IPS-18c (cell line): ENCODE results near the gene AKR7A2.

Experiments
- H3K4me3 ChIP-seq: 2 replicates; pipeline ENCODE4 v1.7.0; 2013; ENCODE audit warnings: low read depth, mild to moderate bottlenecking, low read length, moderate library complexity; ENCODE audit not compliant: insufficient read depth
- H3K9me3 ChIP-seq: one replicate; pipeline ENCODE4 v1.6.1; 2013; ENCODE audit warnings: mild to moderate bottlenecking, low read length, moderate library complexity; ENCODE audit not compliant: control insufficient read depth, insufficient read depth

Gene AKR7A2

DNA sequence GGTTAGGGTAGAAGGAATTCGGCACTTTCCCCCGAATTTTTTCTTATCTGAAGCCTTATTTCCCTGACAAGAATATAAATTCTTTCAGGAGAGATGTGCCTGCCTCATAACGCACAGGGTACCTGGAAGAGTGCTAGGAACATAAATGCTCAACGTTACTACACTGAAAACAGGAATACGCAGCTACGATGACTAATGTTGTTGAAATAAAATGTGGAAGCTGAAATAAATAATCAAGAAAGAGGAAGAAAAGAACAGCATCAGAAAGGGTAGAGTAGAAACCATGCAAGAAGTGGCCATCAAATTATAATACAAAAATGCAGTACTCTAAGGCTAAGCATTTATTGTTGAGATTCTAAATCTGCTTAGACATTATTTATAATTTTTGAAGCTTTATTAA, 34.1 kb upstream of the AKR7A2 start:
- H3K9me3 ChIP-seq: peaks cover 3% of the 10 kb centered on the region
- no peak overlapping the region for H3K4me3 ChIP-seq

DNA sequence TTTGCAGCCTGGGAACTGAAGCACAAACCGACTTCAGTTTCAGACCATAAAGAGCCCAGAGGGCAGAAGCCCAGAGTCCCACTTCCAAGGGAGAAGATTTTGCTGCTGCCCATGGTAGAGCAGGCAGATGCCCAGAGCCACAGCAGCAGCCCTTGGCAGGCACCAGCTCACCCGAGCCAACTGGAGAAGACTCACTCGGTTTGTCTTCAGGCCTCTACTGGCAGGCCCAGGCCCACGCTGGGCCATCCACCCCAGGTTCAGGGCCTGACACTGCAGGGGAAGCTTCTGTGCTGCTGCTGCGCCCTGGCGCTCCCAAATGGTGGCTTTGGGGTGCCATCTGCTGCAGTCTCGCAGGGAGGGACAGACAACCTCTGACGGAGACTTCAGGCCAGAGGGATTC, 33.4 kb upstream of the AKR7A2 start:
- Histone ChIP-seq H3K9me3 (peaks cover 3% of the 10 kb centered on the region), H3K4me3 (no peak overlapping the region)

DNA sequence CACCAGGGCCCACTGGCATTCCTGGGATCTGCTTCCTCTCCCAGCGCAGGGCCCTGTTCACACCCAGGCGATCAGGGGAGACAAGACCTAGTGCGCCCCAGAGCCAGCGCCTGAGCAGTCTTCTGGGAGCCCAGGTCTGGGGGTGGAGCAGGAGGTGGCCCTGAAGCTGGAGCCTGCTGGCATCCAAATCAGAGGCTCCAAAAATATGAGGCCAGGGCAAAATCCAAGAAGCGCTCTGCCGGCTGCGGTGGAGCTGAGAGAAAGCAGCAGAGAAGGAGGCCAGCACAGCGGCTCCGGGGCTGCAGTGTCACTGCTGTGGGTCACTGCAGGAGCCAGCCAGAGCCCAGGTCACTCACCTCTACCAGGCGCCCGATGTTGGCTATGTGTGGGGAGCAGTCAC, 32.9 kb upstream of the AKR7A2 start:
- peaks cover 3% of the 10 kb centered on the region for H3K9me3 ChIP-seq
- no peak overlapping the region for H3K4me3 ChIP-seq

DNA sequence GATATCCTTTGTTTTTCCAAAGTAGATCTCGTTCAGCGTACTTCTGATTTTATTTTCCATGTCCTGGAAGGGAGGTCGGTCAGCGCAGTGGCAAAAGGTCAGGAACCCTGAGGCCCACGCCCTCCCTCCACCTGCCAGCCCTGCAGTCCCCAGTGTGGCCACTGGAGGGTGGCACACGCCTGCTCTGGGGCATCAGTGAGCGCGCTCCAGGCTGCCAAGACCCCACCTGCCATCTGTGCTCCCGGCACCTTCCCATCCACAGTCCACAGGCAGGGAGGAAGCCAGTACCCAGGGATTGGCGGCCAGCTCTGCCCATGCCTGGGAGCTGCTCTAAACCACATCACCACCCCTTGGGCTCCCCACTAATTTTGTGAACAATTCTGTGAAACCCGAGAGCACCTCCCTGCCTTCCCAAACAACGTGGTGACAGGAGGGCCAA, 32.4 kb upstream of the AKR7A2 start:
- H3K9me3 ChIP-seq: peaks cover 3% of the 10 kb centered on the region
- H3K4me3 ChIP-seq: no peak overlapping the region

DNA sequence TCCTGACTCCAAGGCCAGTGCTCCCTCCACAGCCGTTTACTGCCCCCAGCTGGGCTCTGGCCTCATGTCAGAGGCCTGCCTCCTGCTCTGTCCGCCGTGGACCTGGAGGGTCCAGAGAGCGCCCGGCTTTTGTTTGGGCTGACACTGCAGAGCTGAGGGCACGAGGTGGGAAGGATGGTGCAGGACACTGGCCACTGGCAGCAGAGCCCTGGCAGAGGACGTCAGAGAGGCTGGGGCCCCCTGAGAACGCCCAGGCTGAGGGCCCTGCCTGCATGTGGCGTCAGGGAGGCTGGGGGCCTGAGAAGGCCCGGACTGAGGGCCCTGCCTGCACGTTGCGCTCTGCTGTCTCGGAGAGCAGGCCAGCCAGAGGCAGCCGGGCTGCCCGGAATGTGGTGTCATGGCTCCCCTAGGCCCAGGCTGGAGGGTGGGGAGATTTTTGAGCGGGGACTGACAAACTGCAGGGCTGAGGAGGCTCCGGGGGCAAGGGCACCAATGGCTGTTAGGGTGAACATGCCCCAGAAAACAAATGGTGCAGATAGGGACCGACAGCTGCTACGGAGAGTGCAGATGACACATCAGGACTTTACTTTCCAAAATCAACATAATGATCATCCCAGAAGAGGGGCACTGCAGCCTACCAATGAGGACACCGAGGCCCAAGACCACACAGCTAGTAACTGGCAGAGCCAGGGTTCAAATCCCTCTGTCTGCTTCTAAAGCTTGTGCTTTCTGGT, 31.8 kb upstream of the AKR7A2 start:
- H3K9me3 ChIP-seq: peaks cover 3% of the 10 kb centered on the region
- H3K4me3 ChIP-seq: no peak overlapping the region

DNA sequence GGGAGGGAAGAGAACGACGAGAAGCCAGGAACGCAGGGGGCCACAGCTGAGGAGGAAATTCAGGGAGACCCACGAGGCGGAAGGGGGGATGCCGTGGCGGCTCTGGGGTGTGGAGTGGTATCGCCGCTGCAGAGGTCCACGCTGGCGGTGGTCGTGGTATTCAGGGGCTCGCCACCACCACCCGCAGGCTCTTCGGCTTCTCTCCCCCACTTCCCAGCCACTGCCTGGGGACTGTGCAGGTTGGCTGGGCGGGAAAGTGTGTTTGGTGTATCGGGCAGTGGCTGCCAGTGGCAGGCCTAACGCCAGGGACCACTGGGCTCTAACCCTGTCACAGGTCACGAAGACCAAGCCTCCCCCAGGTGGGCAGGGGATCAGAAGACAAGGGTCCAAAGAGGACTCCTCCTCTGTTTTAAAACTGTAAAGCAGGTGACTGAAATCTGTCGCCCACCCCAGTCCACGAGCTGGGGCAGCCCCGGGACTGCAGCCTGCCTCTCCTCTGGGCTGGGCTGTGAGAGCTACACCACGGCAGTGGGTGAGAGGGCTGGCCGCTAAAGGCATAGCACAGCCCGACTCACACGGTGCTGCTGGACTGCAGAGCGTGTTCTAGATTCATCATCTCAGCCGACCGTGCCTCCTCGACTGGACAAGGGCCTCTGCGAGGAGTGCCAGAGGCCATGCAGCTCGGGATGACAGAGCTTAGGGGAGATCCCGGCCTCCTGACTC, 31.1 kb upstream of the AKR7A2 start:
- Histone ChIP-seq H3K4me3 (no peak overlapping the region), H3K9me3 (peaks cover 3% of the 10 kb centered on the region)

DNA sequence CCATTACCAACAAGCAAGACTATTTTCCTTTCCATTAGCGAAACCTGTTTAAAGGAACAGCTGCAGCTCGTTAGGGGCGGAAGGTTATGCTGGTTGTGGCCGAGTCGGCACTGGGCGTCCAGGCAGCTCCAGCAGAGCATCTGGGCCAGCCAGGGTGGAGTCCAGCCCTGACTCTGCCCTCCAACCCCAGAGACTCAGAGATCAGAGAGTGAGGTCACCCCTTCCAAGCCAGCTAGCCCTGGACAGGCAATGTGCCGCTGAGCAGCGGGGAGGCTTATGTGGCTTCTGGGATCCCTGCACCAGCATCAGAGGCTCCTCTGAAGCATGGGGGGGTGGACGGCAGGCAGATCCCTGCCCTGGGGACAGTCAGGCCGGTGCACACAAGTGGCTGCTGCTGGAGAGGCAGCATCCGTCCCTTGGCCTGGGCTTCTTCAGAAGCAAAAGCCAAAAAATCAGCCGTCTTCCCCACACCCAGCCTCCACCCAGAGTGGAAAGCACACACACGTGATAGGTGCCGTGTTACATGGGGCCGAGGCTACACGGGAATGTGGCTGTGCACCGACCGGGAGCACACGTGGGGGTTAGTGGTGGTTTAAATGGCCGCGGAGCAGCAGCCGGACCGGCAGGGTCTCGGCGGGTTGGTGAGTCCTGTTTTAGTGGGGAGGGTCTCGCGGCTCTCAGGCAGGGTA, 30.3 kb upstream of the AKR7A2 start:
- peaks cover 3% of the 10 kb centered on the region for H3K9me3 ChIP-seq
- no peak overlapping the region for H3K4me3 ChIP-seq

DNA sequence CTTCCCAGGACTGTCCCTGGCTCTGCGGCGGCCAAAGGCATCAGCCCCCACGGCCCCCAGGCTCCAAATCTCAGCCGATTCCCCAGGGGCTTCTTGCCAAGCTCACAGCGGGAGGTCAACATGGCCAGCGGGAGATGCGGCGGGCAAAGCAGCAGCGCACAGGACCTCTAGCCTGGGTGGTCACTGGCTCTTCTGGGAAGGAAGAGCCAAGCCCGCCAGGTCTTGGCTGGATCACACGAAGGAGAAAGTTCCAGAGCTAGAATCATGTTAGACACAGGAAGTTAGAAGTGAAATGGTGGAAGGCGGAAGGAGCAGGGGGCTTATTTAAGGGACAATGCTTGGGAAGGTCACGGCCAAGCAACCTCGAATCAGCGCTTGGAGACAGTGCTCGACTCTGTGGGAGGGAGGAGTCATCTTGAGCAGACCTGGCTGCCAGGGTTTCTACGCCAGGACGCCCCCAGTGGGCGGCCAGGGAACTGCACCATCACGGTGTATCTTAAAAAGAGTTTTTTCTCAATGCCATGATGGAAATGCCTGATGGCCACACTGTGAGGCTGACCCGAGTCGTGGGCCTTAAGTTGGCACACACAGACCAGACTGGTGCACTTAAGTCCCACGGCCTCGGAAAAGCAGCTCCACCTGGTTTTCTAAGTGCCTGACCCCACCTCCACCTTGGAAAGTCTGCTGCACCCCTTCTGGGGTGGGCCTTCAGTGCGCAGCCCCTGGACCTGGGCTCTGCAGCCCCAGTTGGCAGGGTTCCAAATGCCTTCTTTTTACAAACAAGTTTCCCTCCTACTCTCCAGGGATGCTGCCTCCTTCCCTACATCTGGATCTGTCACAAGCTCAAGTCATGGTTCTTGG, 29.5 kb upstream of the AKR7A2 start:
- Histone ChIP-seq H3K9me3 (peaks cover 3% of the 10 kb centered on the region), H3K4me3 (no peak overlapping the region)

DNA sequence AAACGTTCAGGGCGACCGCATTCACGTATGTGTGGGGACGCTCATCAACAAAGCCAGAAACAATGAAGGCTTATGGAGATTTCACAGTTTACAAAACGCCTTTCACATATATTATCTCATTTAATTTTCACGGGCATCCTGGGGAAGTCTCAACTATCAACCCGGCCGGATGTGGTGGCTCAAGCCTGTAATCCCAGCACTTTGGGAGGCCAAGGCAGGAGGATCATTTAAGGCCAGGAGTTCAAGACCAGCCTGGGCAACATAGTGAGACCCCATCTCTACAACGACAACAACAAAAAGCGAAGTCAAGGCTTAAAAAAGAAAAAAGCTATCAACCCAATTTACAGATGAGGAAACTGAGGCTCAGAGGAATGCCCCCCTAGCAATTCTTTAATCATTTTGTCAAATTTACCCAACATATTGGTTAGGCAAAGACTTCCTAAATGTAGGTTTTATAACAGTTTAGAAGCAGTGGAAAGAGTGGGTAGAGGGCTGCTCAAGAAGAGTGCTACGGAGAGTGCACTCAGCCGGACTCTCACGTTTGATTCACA, 28.5 kb upstream of the AKR7A2 start:
- Histone ChIP-seq H3K4me3 (no peak overlapping the region), H3K9me3 (peaks cover 3% of the 10 kb centered on the region)

DNA sequence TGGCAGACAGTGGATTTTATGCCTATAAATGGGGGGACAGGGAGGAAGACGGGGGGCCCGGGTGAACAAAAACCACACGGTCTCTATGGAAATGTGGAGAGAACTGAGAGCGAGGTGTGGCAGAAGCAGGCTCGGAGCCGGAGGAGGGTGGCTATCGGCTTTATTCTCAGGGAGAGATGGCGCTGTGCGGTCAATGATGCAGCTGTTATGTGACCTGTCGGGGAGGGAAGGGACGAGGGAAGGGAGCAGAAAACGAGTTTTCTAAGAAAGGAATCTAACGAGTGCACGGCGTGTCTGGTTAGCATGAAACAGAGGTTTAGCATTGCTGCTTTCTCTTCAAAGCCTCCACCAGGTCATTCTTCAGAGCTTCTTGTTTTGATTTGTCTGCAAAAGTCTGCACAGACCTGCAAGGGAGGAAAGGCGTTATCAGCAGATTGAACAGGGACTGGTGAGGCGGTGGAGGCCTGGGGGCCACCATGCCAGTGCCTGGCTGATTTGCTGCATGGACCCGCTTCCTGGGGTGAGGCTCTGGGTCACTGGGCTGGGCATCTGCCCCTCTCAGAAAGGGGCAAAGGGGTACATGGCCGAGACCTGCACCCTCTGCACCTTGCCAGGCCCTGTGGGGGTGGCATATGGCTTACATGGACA, 27.4 kb upstream of the AKR7A2 start:
- Histone ChIP-seq H3K9me3 (no peaks in the 10 kb centered on the region), H3K4me3 (no peak overlapping the region)

DNA sequence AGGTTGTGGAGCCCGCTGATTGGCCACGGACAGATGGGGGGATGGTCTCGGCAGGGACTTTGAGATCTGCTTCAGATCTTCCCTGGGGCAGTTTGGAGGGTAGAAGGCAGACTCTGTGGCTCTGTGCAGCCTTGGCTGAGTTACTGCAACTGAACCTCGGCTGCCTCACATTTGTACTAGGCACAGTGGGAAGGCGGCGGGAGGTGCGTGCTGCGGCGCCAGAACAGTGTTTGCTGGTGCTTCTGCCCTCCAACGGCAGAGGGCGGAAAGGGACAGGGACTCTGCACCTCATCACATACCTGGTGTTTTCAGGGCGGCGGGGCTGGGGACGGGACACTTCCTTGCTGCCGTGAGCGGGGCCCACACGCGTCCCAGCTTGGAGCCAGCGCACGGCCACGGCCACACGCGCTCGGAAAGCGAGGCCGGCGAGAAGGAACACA, 26.4 kb upstream of the AKR7A2 start:
- Histone ChIP-seq H3K4me3 (no peak overlapping the region), H3K9me3 (no peaks in the 10 kb centered on the region)

DNA sequence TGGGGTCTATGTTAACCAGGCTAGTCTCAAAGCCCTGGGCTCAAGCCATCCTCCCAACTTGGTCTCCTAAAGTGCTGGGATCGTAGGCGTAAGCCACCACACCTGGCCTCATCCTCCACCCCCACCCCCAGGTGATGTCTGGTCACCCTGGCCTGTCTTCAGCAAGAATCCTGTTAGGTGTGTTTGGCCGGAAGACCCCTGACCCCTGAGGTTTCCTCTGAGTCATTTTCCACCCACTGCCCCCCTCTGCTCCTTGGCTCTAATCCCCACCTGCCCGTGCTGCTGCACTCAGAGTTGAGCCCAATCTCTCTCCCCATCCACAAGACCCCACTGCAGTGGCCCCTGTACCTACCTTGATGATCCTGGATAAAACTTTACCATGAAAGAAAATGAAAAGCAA, 25.3 kb upstream of the AKR7A2 start:
- H3K4me3 ChIP-seq: no peak overlapping the region

DNA sequence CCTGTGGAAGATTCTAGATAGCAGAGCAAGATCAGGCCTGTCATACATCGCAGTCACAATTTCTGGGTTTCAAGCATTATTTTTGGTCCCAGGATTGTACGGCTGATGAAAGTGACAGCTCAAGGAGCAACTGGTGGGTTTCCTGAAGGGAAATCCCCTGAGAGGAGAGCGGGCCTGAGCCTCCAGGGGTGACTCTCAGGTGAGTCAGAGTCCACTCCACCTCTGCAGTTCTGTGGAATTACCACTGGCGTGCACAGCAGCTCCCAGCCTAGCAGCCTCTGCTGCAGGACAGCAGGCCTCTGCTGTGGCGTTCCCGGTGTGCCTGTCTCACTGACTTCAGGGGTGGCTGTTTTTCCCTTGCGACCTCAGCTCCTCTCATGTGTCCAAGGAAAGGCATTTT, 24.6 kb upstream of the AKR7A2 start:
- no peak overlapping the region for H3K4me3 ChIP-seq
- H3K9me3 ChIP-seq: no peaks in the 10 kb centered on the region

More for the DNA sequence above, 25.3 kb upstream of the AKR7A2 start:
- H3K9me3 ChIP-seq: no peaks in the 10 kb centered on the region

DNA sequence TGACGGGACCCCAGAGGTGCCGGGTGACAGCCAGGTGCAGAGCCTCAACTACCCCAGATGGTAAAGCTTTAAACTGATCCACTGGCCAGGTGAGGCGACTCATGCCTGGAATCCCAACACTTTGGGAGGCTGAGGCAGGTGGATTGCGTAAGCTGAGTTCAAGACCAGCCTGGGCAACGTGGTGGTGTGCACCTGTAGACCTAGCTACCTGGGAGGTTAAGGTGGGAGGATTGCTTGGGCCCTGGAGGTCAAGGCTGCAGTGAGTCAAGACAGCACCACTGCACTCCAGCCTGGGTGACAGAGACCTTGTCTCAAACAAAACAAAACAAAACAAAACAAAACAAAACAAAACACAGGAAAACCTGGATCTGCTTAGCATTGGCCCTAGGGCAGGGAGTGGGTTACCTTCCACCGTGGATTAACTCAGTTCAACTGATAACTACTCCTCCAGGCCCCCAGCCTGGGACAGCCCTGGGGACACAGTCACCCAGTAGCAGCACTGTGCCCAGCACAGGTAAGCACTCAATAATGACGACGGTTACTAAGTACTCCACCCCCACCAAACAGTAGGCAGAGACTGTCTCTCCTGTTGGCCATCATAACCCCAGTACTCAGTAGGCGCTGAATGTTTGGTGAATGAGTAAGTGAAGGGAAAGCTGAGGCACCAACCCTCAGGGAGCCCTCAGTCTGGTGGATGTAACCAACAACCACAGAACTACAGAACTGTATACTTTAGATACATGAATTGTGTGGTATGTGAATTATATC, 21.8 kb upstream of the AKR7A2 start:
- Histone ChIP-seq H3K9me3 (no peaks in the 10 kb centered on the region), H3K4me3 (no peak overlapping the region)

DNA sequence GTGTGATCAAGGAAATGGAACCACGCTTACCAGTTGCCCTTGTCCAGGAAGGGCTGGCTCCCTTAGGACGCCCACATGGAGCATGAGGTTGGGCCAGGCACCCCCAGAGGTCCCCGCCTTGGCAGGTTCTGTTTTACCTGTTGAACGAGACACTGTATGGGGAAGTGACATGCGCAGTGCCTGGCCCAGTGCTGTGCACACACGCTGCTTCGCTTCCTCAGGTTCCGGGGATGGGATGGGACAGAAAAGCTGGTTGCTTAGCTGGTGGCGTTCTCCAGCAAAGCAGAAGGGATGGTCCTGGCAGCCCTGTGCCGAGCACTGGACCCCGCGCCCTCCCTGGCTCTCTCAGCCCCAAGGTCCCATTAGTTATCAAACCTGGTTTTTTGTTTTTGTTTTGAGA, 20.9 kb upstream of the AKR7A2 start:
- Histone ChIP-seq H3K4me3 (no peak overlapping the region), H3K9me3 (no peaks in the 10 kb centered on the region)
